ENCODE measurements around the gene NFAM1.

GRCh38 chr22:42389143-42389542 is 43.1 kb downstream of the NFAM1 start:
- no peak for TF ChIP-seq POLR2AphosphoS5 (IDR thresholded peaks at IDR 0.05)
- no peak for TF ChIP-seq CTCF (IDR thresholded peaks at IDR 0.05)
- TF ChIP-seq POLR2A (IDR thresholded peaks at IDR 0.05), result no peak
- no peak for TF ChIP-seq EP300 (IDR thresholded peaks at IDR 0.05)

Measured in sigmoid colon (tissue), 4 donors.